ENCODE measurements around the gene ID3. TPM values are rescaled to one million over a fixed set of nuclear protein-coding genes. Genes with fewer than 3 reads are reported as not detected.

ID3 gene
- total and polyA plus RNA-seq, 9 of the 15 experiments (the other 6 are each of a cell fraction or from before 2014, with no cell fraction given) = 6.8 to 59.8 (median 23.5) TPM

DNA sequence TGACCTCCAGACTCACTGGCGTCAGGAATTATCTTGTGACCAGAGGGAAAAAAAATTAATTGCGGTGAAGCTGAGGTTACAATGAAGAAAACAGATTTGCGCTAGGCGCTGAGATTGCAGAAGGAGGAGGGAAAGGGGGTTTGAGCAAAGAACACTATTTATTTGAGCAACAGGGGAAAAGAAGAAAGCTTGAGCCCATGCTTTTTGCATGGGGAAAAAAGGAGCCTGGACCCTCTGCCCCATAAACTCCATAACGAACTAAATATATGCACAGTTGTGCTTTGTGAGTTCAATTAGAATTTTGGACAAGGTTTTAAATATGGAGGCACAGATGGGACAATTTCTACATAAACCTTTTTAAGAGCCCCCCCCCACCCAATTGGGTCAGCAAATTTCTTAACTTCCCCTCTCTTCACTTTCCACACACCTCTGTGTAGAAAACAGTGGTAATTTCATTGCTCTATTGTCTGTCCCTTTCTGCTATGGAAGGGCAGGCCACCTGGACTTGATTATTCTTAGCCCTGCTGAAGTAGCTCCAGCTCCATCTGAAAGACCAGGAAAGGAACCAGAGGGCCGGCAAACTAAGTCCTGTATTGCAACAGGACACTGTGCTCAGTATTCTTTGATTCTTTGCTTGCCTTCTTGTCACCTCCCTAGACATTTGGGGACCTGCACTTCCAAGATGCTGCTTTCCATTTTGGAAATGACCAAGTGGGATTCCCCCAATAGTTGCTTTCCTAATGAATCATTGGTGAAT, 862 bp upstream of the ID3 start (continued):
- TF ChIP-seq SP2 (IDR thresholded peaks at IDR 0.05; ENCODE audit: extremely low read depth, low read depth, low read length, poor library complexity, severe bottlenecking) (no peak), NBN (IDR thresholded peaks at IDR 0.05; ENCODE audit: low read depth) (no peak), SMARCA5 (IDR thresholded peaks at IDR 0.05) (no peak), TBL1XR1 (IDR thresholded peaks at IDR 0.05; ENCODE audit: low read length in 2 of 2) (no peak), SRSF9 (IDR thresholded peaks at IDR 0.05; ENCODE audit: borderline replicate concordance, low read depth, low read length) (no peak), MED1 (CRISPR knock-in tag; IDR thresholded peaks at IDR 0.05; ENCODE audit: borderline replicate concordance) (no peak), KHSRP (IDR thresholded peaks at IDR 0.05) (no peak), PHF21A (IDR thresholded peaks at IDR 0.05; ENCODE audit: borderline replicate concordance, low read depth) (peak; percentile 94), BACH1 (tag; IDR thresholded peaks at IDR 0.05) (no peak), DMBX1 (CRISPR knock-in tag; IDR thresholded peaks at IDR 0.05; ENCODE audit: borderline replicate concordance) (no peak), GTF2F1 (IDR thresholded peaks at IDR 0.05; ENCODE audit: low read depth, low read length) (no peak), ZNF507 (tag; conservative IDR thresholded peaks at IDR 0.05) (no peak), MEF2D (tag; conservative IDR thresholded peaks at IDR 0.05; ENCODE audit: low read depth) (no peak), YBX1 (IDR thresholded peaks at IDR 0.05) (no peak), CBFA2T3 (IDR thresholded peaks at IDR 0.05) (peak; percentile 24; the same call in 1 of the 2 replicates), POLR2B (IDR thresholded peaks at IDR 0.05; ENCODE audit: low read depth, partially characterized antibody) (no peak)
- TF ChIP-seq, protein P1, sequence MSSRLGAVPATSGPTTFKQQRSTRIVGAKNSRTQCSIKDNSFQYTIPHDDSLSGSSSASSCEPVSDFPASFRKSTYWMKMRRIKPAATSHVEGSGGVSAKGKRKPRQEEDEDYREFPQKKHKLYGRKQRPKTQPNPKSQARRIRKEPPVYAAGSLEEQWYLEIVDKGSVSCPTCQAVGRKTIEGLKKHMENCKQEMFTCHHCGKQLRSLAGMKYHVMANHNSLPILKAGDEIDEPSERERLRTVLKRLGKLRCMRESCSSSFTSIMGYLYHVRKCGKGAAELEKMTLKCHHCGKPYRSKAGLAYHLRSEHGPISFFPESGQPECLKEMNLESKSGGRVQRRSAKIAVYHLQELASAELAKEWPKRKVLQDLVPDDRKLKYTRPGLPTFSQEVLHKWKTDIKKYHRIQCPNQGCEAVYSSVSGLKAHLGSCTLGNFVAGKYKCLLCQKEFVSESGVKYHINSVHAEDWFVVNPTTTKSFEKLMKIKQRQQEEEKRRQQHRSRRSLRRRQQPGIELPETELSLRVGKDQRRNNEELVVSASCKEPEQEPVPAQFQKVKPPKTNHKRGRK (tag; IDR thresholded peaks at IDR 0.05) = peak; percentile 76
- TF ChIP-seq, protein P2, sequence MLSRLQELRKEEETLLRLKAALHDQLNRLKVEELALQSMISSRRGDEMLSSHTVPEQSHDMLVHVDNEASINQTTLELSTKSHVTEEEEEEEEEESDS (CRISPR knock-in tag; IDR thresholded peaks at IDR 0.05) = no peak
- TF ChIP-seq, protein P3, sequence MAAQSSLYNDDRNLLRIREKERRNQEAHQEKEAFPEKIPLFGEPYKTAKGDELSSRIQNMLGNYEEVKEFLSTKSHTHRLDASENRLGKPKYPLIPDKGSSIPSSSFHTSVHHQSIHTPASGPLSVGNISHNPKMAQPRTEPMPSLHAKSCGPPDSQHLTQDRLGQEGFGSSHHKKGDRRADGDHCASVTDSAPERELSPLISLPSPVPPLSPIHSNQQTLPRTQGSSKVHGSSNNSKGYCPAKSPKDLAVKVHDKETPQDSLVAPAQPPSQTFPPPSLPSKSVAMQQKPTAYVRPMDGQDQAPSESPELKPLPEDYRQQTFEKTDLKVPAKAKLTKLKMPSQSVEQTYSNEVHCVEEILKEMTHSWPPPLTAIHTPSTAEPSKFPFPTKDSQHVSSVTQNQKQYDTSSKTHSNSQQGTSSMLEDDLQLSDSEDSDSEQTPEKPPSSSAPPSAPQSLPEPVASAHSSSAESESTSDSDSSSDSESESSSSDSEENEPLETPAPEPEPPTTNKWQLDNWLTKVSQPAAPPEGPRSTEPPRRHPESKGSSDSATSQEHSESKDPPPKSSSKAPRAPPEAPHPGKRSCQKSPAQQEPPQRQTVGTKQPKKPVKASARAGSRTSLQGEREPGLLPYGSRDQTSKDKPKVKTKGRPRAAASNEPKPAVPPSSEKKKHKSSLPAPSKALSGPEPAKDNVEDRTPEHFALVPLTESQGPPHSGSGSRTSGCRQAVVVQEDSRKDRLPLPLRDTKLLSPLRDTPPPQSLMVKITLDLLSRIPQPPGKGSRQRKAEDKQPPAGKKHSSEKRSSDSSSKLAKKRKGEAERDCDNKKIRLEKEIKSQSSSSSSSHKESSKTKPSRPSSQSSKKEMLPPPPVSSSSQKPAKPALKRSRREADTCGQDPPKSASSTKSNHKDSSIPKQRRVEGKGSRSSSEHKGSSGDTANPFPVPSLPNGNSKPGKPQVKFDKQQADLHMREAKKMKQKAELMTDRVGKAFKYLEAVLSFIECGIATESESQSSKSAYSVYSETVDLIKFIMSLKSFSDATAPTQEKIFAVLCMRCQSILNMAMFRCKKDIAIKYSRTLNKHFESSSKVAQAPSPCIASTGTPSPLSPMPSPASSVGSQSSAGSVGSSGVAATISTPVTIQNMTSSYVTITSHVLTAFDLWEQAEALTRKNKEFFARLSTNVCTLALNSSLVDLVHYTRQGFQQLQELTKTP (IDR thresholded peaks at IDR 0.05; ENCODE audit: low read depth in 1 of 2, partially characterized antibody in 2 of 2) = peak in 1 of 2 experiments; percentile 13
- TF ChIP-seq, protein P4, sequence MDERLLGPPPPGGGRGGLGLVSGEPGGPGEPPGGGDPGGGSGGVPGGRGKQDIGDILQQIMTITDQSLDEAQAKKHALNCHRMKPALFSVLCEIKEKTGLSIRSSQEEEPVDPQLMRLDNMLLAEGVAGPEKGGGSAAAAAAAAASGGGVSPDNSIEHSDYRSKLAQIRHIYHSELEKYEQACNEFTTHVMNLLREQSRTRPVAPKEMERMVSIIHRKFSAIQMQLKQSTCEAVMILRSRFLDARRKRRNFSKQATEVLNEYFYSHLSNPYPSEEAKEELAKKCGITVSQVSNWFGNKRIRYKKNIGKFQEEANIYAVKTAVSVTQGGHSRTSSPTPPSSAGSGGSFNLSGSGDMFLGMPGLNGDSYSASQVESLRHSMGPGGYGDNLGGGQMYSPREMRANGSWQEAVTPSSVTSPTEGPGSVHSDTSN (CRISPR knock-in tag; IDR thresholded peaks at IDR 0.05; ENCODE audit: low read depth) = no peak
- TF ChIP-seq, protein P4 (tag; conservative IDR thresholded peaks at IDR 0.05; ENCODE audit: low read depth) = peak; percentile 28; the same call in 1 of the 2 replicates
